Stimulated activated naive B cell treated with anti-CD40 and anti-IgM and Interleukin-4, amounts not matched to agents 10 μg/mL and 1 μg/mL and 100 μg/mL, for 72 hours (primary cell): ENCODE results near the gene SEMA4G.

Experiments
- ATAC-seq, 2 donors: fragments of 150-1000 bp; cut with Tn5 transposase; replicated peaks; 2 replicates each; pipeline ENCODE4 v1.10.0; 2021; ENCODE audit warnings: moderate library complexity in 1 of 2
- DNase-seq: peaks from one replicate; pipeline ENCODE4 v3.0.0; 2021
- H3K27ac Mint-ChIP-seq: one replicate; pipeline ENCODE4 v1.8.0; 2022; ENCODE audit warnings: mild to moderate bottlenecking, mixed read lengths
- H3K27me3 Mint-ChIP-seq, 2 donors: one replicate each; pipeline ENCODE4 v1.8.0; 2022; ENCODE audit warnings: mixed read lengths in 2 of 2
- H3K36me3 Mint-ChIP-seq, 2 donors: one replicate each; pipeline ENCODE4 v1.8.0; 2022; ENCODE audit warnings: mixed read lengths in 2 of 2, mild to moderate bottlenecking in 1 of 2
- H3K4me1 Mint-ChIP-seq, 2 donors: one replicate each; pipeline ENCODE4 v1.8.0; 2022; ENCODE audit warnings: mixed read lengths in 2 of 2, mild to moderate bottlenecking in 1 of 2
- H3K4me3 Mint-ChIP-seq, 2 donors: one replicate each; pipeline ENCODE4 v1.8.0; 2022; ENCODE audit warnings: mild to moderate bottlenecking in 2 of 2, mixed read lengths in 2 of 2, moderate library complexity in 1 of 2
- H3K9me3 Mint-ChIP-seq, 2 donors: one replicate each; pipeline ENCODE4 v1.8.0; 2022; ENCODE audit warnings: mixed read lengths in 2 of 2, mild to moderate bottlenecking in 1 of 2

SEMA4G gene

GRCh38 chr10:101002456-101002855, 33.2 kb downstream of the SEMA4G start:
- no peak for ATAC-seq
- no peaks in the 10 kb centered on the region for H3K27me3 Mint-ChIP-seq
- H3K9me3 Mint-ChIP-seq, result no peaks in the 10 kb centered on the region
- H3K36me3 Mint-ChIP-seq, result peaks cover 12 to 19% of the 10 kb centered on the region in 2 donors
- no peak overlapping the region for H3K4me3 Mint-ChIP-seq
- DNase-seq, result no peak
- no peak overlapping the region for H3K27ac Mint-ChIP-seq
- peaks cover 21 to 27% of the 10 kb centered on the region in 2 donors for H3K4me1 Mint-ChIP-seq

GRCh38 chr10:101003639-101004206, 34.4 kb downstream of the SEMA4G start:
- DNase-seq (no peak), ATAC-seq (no peak)
- Mint-ChIP-seq H3K4me3 (no peak overlapping the region), H3K9me3 (no peaks in the 10 kb centered on the region), H3K27ac (peak overlapping the region; percentile 42), H3K4me1 (peaks cover 13 to 17% of the 10 kb centered on the region in 2 donors), H3K36me3 (peaks cover 12 to 19% of the 10 kb centered on the region in 2 donors), H3K27me3 (no peaks in the 10 kb centered on the region)

GRCh38 chr10:101005361-101005760, 36.1 kb downstream of the SEMA4G start:
- Mint-ChIP-seq H3K27me3 (no peaks in the 10 kb centered on the region), H3K36me3 (peaks cover 12 to 19% of the 10 kb centered on the region in 2 donors), H3K9me3 (no peaks in the 10 kb centered on the region), H3K4me3 (no peak overlapping the region), H3K27ac (no peak overlapping the region), H3K4me1 (peaks cover 9% of the 10 kb centered on the region in 2 donors)
- DNase-seq (no peak), ATAC-seq (no peak)

- no peak for DNase-seq
- ATAC-seq, result no peak
- no peak overlapping the region for H3K4me3 Mint-ChIP-seq
- H3K36me3 Mint-ChIP-seq, result peaks cover 12 to 17% of the 10 kb centered on the region in 2 donors
- no peaks in the 10 kb centered on the region for H3K9me3 Mint-ChIP-seq
- H3K27me3 Mint-ChIP-seq, result no peaks in the 10 kb centered on the region
- H3K27ac Mint-ChIP-seq, result no peak overlapping the region
- H3K4me1 Mint-ChIP-seq, result peaks cover 3 to 4% of the 10 kb centered on the region in 2 donors
Measured at GRCh38 chr10:101005869-101006567, 36.7 kb downstream of the SEMA4G start.

GRCh38 chr10:101006593-101007098, 37.3 kb downstream of the SEMA4G start:
- Mint-ChIP-seq H3K4me3 (no peak overlapping the region), H3K36me3 (peaks cover 9 to 15% of the 10 kb centered on the region in 2 donors), H3K9me3 (no peaks in the 10 kb centered on the region), H3K27me3 (no peaks in the 10 kb centered on the region), H3K4me1 (no peaks in the 10 kb centered on the region), H3K27ac (no peak overlapping the region)
- DNase-seq (no peak), ATAC-seq (no peak)

GRCh38 chr10:101007099-101007711, 37.9 kb downstream of the SEMA4G start:
- Mint-ChIP-seq H3K27me3 (no peaks in the 10 kb centered on the region), H3K36me3 (peaks cover 9 to 15% of the 10 kb centered on the region in 2 donors), H3K4me3 (no peak overlapping the region), H3K4me1 (no peaks in the 10 kb centered on the region), H3K27ac (no peak overlapping the region), H3K9me3 (no peaks in the 10 kb centered on the region)
- DNase-seq (no peak), ATAC-seq (no peak)

- H3K27me3 Mint-ChIP-seq, result peaks cover 1 to 2% of the 10 kb centered on the region in 2 donors
- no peak for DNase-seq
- H3K9me3 Mint-ChIP-seq, result no peaks in the 10 kb centered on the region
- no peak overlapping the region for H3K4me3 Mint-ChIP-seq
- H3K36me3 Mint-ChIP-seq, result peaks cover 9 to 15% of the 10 kb centered on the region in 2 donors
- peaks cover 7% of the 10 kb centered on the region in 2 donors for H3K4me1 Mint-ChIP-seq
- no peak overlapping the region for H3K27ac Mint-ChIP-seq
- ATAC-seq, result no peak
Measured at GRCh38 chr10:101007915-101008822, 38.9 kb downstream of the SEMA4G start.

GRCh38 chr10:101008823-101009423, 39.6 kb downstream of the SEMA4G start:
- Mint-ChIP-seq H3K9me3 (no peaks in the 10 kb centered on the region), H3K36me3 (peaks cover 4 to 10% of the 10 kb centered on the region in 2 donors), H3K27ac (no peak overlapping the region), H3K27me3 (peaks cover 4 to 5% of the 10 kb centered on the region in 2 donors), H3K4me3 (no peak overlapping the region), H3K4me1 (peaks cover 11% of the 10 kb centered on the region in 2 donors)
- ATAC-seq (no peak), DNase-seq (no peak)

- Mint-ChIP-seq H3K9me3 (no peaks in the 10 kb centered on the region), H3K36me3 (peaks cover 1 to 4% of the 10 kb centered on the region in 2 donors), H3K27me3 (peaks cover 12 to 13% of the 10 kb centered on the region in 2 donors), H3K4me3 (no peak overlapping the region), H3K27ac (no peak overlapping the region), H3K4me1 (peaks cover 18 to 20% of the 10 kb centered on the region in 2 donors)
- ATAC-seq (no peak), DNase-seq (no peak)
Measured at GRCh38 chr10:101010329-101010728, 41.0 kb downstream of the SEMA4G start.

GRCh38 chr10:101011517-101012423, 42.5 kb downstream of the SEMA4G start:
- DNase-seq, result no peak
- Mint-ChIP-seq H3K4me1 (peaks cover 18 to 20% of the 10 kb centered on the region in 2 donors), H3K27ac (no peak overlapping the region), H3K27me3 (peaks cover 24 to 26% of the 10 kb centered on the region in 2 donors), H3K4me3 (no peak overlapping the region), H3K36me3 (no peaks in the 10 kb centered on the region), H3K9me3 (no peaks in the 10 kb centered on the region)
- no peak for ATAC-seq

GRCh38 chr10:101012525-101013364, 43.4 kb downstream of the SEMA4G start:
- Mint-ChIP-seq H3K27me3 (peaks cover 33 to 36% of the 10 kb centered on the region in 2 donors), H3K27ac (peak overlapping the region; percentile 70), H3K4me1 (peaks cover 20 to 24% of the 10 kb centered on the region in 2 donors), H3K36me3 (no peaks in the 10 kb centered on the region), H3K4me3 (peak overlapping the region in 1 of 2 donors; percentile 0), H3K9me3 (no peaks in the 10 kb centered on the region)
- peak; percentile 91 to 92 for ATAC-seq
- DNase-seq, result peak; percentile 57

GRCh38 chr10:101013365-101013825, 44.1 kb downstream of the SEMA4G start:
- Mint-ChIP-seq H3K27me3 (peaks cover 38 to 42% of the 10 kb centered on the region in 2 donors), H3K4me1 (peaks cover 25 to 31% of the 10 kb centered on the region in 2 donors), H3K9me3 (no peaks in the 10 kb centered on the region), H3K27ac (peak overlapping the region; percentile 70), H3K4me3 (peak overlapping the region in 1 of 2 donors; percentile 0), H3K36me3 (no peaks in the 10 kb centered on the region)
- DNase-seq (no peak), ATAC-seq (no peak)
